RWPE1 (cell line): ENCODE data around the gene PKNOX2.

Experiments
- CTCF ChIA-PET: fragments of 350-600 bp; sonication (Branson Sonifier 250); formaldehyde crosslinking; extraction: SDS; loops from one replicate; lab custom pipeline; 2021; lab: Yijun Ruan, JAX
- POLR2A ChIA-PET: fragments of 400-600 bp; formaldehyde crosslinking; extraction: SDS; loops from one replicate; lab custom pipeline; 2020; ENCODE audit warnings: antibody characterized with exemption; ENCODE audit not compliant: low non-redundant PET; lab: Yijun Ruan, JAX
- DNase-seq: peaks from one replicate; pipeline ENCODE4 v3.0.0; 2012; ENCODE audit warnings: low spot score
- H3K27ac ChIP-seq: fragments of 450-650 bp; 2 replicates; pipeline ENCODE4 v1.5.1; 2017
- TF ChIP-seq, protein P1 (sequence below): fragments of 450-650 bp; conservative IDR thresholded peaks from 2 replicates; pipeline ENCODE4 v1.5.1; 2017; ENCODE audit warnings: low read depth, mild to moderate bottlenecking

Gene PKNOX2

GRCh38 chr11:125128450-125128849 is 36.1 kb upstream of the PKNOX2 start:
- H3K27ac ChIP-seq = no peak overlapping the region
- TF ChIP-seq, protein P1, sequence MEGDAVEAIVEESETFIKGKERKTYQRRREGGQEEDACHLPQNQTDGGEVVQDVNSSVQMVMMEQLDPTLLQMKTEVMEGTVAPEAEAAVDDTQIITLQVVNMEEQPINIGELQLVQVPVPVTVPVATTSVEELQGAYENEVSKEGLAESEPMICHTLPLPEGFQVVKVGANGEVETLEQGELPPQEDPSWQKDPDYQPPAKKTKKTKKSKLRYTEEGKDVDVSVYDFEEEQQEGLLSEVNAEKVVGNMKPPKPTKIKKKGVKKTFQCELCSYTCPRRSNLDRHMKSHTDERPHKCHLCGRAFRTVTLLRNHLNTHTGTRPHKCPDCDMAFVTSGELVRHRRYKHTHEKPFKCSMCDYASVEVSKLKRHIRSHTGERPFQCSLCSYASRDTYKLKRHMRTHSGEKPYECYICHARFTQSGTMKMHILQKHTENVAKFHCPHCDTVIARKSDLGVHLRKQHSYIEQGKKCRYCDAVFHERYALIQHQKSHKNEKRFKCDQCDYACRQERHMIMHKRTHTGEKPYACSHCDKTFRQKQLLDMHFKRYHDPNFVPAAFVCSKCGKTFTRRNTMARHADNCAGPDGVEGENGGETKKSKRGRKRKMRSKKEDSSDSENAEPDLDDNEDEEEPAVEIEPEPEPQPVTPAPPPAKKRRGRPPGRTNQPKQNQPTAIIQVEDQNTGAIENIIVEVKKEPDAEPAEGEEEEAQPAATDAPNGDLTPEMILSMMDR = no peak
- ChIA-PET POLR2A (no interaction called here), CTCF (no interaction called here)
- no peak for DNase-seq

- DNase-seq = no peak
- no peak overlapping the region for H3K27ac ChIP-seq
- POLR2A ChIA-PET = no interaction called here
- CTCF ChIA-PET = no interaction called here
- TF ChIP-seq, protein P1 = no peak
Observed at GRCh38 chr11:125129316-125129993, 35.1 kb upstream of the PKNOX2 start.

- ChIA-PET POLR2A (no interaction called here), CTCF (no interaction called here)
- TF ChIP-seq, protein P1 = no peak
- no peak for DNase-seq
- no peak overlapping the region for H3K27ac ChIP-seq
Observed at GRCh38 chr11:125132071-125132470, 32.5 kb upstream of the PKNOX2 start.

DNA sequence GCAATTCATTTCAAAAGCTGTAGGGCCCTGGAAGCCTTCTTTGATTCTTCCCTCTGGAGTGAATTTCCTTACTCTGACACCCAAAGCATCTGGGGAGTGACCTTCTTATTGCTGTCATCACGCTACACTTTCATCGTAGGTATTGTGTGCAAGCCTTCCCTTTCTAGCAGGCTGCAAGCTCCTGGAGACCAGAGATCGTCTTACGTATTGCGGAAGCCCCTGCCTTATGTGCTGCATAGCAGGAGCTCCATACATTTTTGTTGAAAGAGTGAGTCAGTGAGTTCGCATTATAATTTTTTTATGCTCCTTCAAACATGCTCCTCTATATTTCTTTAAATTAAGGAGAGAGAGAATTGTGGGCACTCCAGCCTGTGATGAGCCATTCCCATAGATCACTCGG is 32.0 kb upstream of the PKNOX2 start:
- H3K27ac ChIP-seq = no peak overlapping the region
- TF ChIP-seq, protein P1 = no peak
- ChIA-PET CTCF (no interaction called here), POLR2A (no interaction called here)
- no peak for DNase-seq

- ChIA-PET POLR2A (no interaction called here), CTCF (no interaction called here)
- TF ChIP-seq, protein P1 = no peak
- DNase-seq = no peak
- no peak overlapping the region for H3K27ac ChIP-seq
Observed at GRCh38 chr11:125136001-125136400, 28.6 kb upstream of the PKNOX2 start.

DNA sequence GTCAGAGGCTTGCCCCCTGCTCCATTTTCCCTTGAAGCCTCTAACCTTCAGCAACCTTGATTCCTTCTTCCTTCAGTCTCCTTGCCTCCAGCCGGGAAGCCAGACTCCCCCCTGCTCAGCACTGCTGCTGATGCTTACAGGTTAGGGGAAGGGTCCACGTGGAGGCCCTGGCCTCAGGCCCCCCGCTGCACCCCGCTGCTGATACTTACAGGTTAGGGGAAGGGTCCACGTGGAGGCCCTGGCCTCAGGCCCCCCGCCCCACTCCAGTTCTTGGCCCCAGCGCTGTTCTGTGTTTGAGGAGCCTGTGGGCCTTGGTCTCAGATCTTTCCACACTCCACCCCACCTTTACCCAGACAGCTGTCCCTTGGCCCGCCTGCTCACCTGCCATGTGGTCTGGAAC is 25.6 kb upstream of the PKNOX2 start:
- no peak for DNase-seq
- POLR2A ChIA-PET = no interaction called here
- TF ChIP-seq, protein P1 = no peak
- H3K27ac ChIP-seq = no peak overlapping the region
- CTCF ChIA-PET = no interaction called here
